Effector memory CD4-positive, alpha-beta T cell (primary cell): Measurements from ENCODE around the gene THAP10.
A peak's percentile ranks its signal among the peaks of the same experiment; 100 is the strongest.
"Not testable (repeated sequence)": the region's sequence is repeated elsewhere in the genome, so short reads cannot be mapped to it uniquely, and the experiment has no call there.

Experiments
- DNase-seq, 3 donors: peaks; one replicate each; pipeline ENCODE4 v3.0.0-alpha.2; 2020
- H3K27ac ChIP-seq: 2 replicates; pipeline ENCODE4 v1.7.0; 2013; ENCODE audit warnings: mild to moderate bottlenecking, low read length, moderate library complexity; ENCODE audit not compliant: insufficient read depth, poor library complexity, severe bottlenecking
- H3K27me3 ChIP-seq: replicated peaks from 2 replicates; pipeline ENCODE4 v1.7.0; 2013; ENCODE audit warnings: mild to moderate bottlenecking, low read length; ENCODE audit not compliant: insufficient read depth, control insufficient read depth, poor library complexity, severe bottlenecking
- H3K36me3 ChIP-seq: 2 replicates; pipeline ENCODE4 v1.7.0; 2013; ENCODE audit warnings: mild to moderate bottlenecking, low read length, moderate library complexity; ENCODE audit not compliant: control insufficient read depth, insufficient read depth
- H3K4me1 ChIP-seq: 2 replicates; pipeline ENCODE4 v1.7.0; 2013; ENCODE audit warnings: low read length, mild to moderate bottlenecking; ENCODE audit not compliant: control insufficient read depth, insufficient read depth, poor library complexity, severe bottlenecking
- H3K4me3 ChIP-seq: 2 replicates; pipeline ENCODE4 v1.7.0; 2013; ENCODE audit warnings: low read length, low read depth, mild to moderate bottlenecking; ENCODE audit not compliant: insufficient read depth, poor library complexity, severe bottlenecking
- H3K9me3 ChIP-seq: 2 replicates; pipeline ENCODE4 v1.7.0; 2013; ENCODE audit warnings: mild to moderate bottlenecking, low read length, moderate library complexity; ENCODE audit not compliant: control insufficient read depth
- total RNA-seq, 3 donors: gene quantifications; one replicate each; lab custom pipeline; 2026; lab: John Stamatoyannopoulos, UW

The THAP10 gene
- 0 to 3.9 (median 1.4) reads per million in 3 donors for total RNA-seq

DNA sequence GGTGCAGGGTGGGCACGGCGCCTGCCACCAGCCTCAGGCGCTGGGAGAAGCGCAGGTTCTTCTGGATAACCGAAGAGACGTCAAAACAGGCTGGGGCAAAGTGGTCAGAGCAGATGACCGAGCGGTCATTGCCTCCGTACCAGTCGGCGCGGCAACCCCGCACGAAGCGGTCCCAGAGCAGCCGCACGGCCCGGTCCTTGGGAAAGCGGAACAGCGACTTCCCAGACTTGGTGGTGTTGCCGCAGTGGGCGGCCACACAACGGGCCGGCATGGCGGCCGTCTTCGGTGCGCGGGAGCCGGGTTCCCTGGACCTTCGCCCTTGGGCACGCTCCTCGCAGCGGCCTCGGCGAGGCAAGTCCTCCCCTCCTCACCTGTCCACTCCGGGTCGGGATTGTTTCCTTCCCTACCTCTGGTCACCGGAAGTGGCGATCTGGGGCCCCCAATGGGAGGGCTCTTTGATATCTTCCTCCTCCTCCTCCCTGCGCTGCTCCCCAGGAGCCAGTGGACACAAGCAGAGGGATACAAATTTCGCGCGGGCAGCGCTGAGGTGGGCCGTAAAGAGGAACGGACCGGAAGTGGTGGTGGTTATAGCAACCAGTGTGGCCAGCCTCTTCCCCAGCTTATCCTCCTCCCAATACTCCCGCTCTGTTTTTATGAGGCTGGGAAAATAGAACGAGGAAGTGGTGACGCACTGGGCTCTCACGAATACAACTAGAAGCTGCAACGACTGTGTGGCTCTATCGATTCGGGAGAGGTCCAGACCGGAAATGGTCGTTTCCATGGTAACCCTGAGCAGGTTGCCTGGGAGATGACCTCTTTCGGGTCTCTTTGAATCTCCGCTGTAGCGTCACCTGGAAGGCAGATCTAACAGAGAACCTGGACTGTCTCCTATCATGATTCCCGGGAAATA, at the start of gene THAP10, which contains the start of gene LRRC49:
Gene THAP10, minus strand, starts transcription at position 432 of the 910 bp plus-strand sequence. Its CDS starts 161 bp downstream, at position 271.
Gene LRRC49, plus strand, starts transcription at position 825 of the 910 bp plus-strand sequence. Its CDS starts 69 bp downstream, at position 894.
- peak within 1 kb of the TSS; percentile 30 for H3K27ac ChIP-seq
- DNase-seq: peak in 2 of 3 donors; percentile 31 to 46

DNA sequence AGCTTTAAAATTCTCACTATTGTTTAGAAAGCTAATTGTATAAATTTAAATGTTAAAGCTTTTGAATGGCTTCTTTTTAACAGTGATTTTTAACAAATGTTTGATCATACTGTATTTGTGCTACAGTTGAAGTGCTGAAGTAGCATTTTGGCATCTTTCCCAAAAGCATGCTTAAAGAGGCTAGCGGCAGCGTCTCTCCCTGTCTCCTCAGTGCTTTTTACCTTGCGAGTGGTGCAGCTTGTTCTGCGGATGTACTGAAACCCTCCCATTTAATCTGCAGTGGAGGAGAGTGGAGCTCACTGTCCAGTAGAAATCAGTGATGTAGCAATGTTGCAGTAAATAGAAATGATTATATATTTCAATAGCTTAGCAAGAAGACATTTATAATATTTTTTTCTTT, 44.1 kb upstream of the THAP10 start:
- no peak overlapping the region for H3K4me3 ChIP-seq
- no peak for DNase-seq
- H3K27me3 ChIP-seq: no peaks in the 10 kb centered on the region
- no peaks in the 10 kb centered on the region for H3K4me1 ChIP-seq
- no peak overlapping the region for H3K27ac ChIP-seq
- H3K36me3 ChIP-seq: no peaks in the 10 kb centered on the region
- no peaks in the 10 kb centered on the region for H3K9me3 ChIP-seq

More for the DNA sequence above, at the start of gene THAP10, which contains the start of gene LRRC49:
- Histone ChIP-seq H3K4me3 (peak within 1 kb of the TSS; percentile 57), H3K4me1 (peaks cover 9% of the 10 kb centered on the region), H3K27me3 (peaks cover 9% of the 10 kb centered on the region), H3K36me3 (no peaks in the 10 kb centered on the region), H3K9me3 (no peaks in the 10 kb centered on the region)

DNA sequence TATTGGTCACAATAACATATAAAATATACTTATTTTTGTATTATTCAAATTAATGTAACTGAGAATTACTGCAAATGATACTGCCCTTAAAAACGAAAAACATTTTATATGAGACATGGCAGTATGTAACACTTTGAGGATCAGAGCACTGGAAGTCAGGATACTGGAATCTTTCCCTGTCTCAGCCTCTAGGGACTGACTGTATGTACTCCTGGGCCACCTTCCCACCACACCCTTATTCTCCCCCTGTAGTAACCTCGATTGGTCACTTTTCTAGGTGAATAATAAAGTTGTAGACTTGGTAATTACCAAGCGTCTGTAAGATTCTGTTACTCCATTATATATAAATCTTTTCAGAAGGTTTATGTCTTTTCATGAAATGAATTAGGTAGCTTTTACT, 43.4 kb upstream of the THAP10 start:
- DNase-seq: no peak
- Histone ChIP-seq H3K36me3 (no peaks in the 10 kb centered on the region), H3K4me1 (no peaks in the 10 kb centered on the region), H3K27ac (no peak overlapping the region), H3K4me3 (no peak overlapping the region), H3K9me3 (no peaks in the 10 kb centered on the region), H3K27me3 (no peaks in the 10 kb centered on the region)

DNA sequence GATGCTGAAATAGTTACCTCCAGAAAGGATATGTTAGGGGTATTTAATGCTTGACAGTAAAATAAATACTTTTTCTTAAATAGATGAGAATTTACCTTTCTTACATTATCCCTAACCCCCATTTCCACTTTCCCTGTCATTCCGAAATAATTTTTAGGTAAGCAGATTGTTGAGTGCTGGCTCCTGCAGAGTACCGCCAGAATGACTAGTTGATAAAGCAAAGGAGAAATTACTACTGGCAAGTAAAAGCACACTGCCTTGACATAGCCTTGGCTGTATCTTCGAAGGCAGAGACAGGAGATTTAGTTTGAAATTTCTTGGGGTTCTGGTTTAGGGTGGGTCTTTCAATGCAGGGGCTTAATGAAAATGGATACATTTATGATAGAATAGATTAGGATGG, 41.2 kb upstream of the THAP10 start:
- Histone ChIP-seq H3K4me3 (no peak overlapping the region), H3K27ac (no peak overlapping the region), H3K36me3 (no peaks in the 10 kb centered on the region), H3K27me3 (no peaks in the 10 kb centered on the region), H3K9me3 (no peaks in the 10 kb centered on the region), H3K4me1 (no peaks in the 10 kb centered on the region)
- no peak for DNase-seq

DNA sequence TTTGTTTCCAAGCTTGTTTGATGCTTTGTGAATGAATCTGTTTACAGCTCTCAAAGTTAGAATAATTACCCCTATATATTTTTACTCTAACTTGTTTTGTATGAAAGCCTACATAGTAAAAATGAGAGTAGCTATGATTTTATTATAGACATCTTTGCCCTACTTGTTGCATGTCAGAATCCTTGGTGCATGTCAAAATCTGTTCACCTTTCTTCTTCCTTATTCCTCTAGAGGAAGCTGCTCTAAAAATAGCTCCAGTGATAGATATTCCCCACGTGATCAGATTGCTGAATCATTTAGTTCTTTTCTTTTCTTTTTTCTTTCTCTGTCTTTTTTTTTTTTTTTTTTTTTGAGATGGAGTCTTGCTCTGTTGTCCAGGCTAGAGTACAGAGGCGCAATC, 40.2 kb upstream of the THAP10 start:
- Histone ChIP-seq H3K27ac (no peak overlapping the region), H3K27me3 (no peaks in the 10 kb centered on the region), H3K36me3 (no peaks in the 10 kb centered on the region), H3K4me3 (no peak overlapping the region), H3K9me3 (no peaks in the 10 kb centered on the region), H3K4me1 (no peaks in the 10 kb centered on the region)
- no peak for DNase-seq

DNA sequence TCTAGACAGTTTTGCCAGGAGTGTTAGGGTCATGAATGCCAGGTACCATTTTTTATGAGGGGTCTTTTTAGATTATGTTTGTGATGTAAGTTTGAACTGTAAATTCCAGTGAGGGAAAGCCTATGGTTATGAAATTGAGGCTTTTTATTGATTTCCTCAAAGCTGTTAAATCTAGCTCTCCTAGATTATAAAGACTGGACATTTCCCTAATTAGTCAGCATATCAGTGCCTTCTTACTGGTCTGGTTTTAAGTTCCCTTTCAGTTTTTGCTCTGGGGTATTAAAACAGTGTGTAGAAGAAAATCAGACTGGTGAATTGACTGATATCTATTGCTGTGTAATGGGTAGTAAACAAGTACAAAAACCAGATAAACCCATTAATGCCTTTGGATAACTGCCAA, 39.6 kb upstream of the THAP10 start:
- Histone ChIP-seq H3K4me1 (no peaks in the 10 kb centered on the region), H3K27me3 (no peaks in the 10 kb centered on the region), H3K27ac (no peak overlapping the region)

DNA sequence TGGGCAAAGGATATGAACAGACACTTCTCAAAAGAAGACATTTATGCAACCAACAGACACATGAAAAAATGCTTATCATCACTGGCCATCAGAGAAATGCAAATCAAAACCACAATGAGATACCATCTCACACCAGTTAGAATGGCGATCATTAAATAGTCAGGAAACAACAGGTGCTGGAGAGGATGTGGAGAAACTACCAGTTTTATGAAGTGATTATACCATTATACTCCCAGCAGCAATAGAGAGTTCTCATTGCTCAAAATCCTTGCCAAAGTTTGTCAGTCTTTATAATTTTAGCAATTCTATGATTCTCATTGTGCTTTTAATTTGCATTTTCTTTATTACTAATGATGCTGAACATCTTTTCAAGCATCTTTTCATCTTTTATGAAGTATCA, 34.7 kb upstream of the THAP10 start:
- not testable (repeated sequence) for H3K4me3 ChIP-seq, DNase-seq, H3K36me3 ChIP-seq, H3K9me3 ChIP-seq, H3K4me1 ChIP-seq, H3K27ac ChIP-seq, H3K27me3 ChIP-seq

More for the DNA sequence above, 39.6 kb upstream of the THAP10 start:
- DNase-seq: no peak
- Histone ChIP-seq H3K36me3 (no peaks in the 10 kb centered on the region), H3K9me3 (no peaks in the 10 kb centered on the region), H3K4me3 (no peak overlapping the region)

DNA sequence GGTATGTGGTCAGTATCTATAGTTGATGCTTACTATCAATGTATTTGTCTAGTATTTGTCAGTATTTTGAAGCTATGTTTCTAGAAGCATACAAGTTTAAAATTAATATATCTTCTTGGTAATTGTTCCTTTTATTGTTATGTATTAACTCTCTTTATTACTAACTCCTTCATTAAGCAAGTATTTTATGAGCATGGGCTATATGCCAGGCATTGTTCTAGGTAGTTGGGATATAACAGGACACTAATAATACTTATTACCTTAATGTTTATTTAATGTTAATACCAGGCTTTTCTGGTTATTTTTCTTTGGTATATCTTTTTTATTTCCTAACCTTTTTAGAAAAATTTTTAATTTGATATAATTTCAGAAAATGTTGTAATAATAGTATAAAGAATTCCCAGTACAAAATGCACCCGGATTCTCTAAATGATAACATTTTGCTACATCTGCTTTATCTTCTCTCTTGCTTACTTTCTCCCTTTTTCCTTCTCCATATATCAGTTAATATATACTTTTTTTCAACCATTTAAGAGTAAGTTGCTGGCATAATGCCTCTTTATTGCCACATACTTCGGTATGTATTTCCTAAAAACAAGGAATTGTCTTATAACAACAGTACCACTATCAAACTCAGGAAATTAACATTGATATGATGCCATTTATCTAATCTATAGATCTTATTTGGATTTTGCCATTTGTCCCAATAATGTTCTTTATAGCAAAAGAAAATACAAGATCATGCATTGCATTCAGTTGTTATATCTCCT, 31.3 kb upstream of the THAP10 start:
- no peak for DNase-seq
- no peak overlapping the region for H3K27ac ChIP-seq
- no peaks in the 10 kb centered on the region for H3K36me3 ChIP-seq
- no peaks in the 10 kb centered on the region for H3K4me1 ChIP-seq
- no peaks in the 10 kb centered on the region for H3K27me3 ChIP-seq
- no peaks in the 10 kb centered on the region for H3K9me3 ChIP-seq
- no peak overlapping the region for H3K4me3 ChIP-seq

DNA sequence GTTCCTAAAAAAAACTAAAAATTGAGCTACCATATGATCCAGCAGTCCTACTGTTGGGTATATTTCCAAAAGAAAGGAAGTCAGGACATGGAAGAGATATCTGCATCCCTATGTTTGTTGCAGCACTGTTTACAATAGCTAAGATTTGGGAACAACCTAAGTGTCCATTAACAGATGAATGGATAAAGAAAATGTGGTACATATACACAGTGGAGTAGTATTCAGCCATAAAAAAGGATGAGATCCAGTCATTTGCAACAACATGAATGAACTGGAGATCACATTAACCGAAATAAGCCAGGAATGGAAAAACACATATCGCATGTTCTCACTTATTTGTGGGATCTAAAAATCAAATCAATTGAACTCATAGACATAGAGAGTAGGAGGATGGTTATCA, 29.9 kb upstream of the THAP10 start:
- H3K9me3 ChIP-seq: no peaks in the 10 kb centered on the region
- no peaks in the 10 kb centered on the region for H3K4me1 ChIP-seq
- no peak overlapping the region for H3K4me3 ChIP-seq
- no peak overlapping the region for H3K27ac ChIP-seq
- no peak for DNase-seq
- no peaks in the 10 kb centered on the region for H3K27me3 ChIP-seq
- no peaks in the 10 kb centered on the region for H3K36me3 ChIP-seq
